ENCODE measurements around the gene JMJD8. TPM values are rescaled to one million over a fixed set of nuclear protein-coding genes. Genes with fewer than 3 reads are reported as not detected.

The JMJD8 gene
- polyA plus RNA-seq, 1 experiment = 91.8 TPM

DNA sequence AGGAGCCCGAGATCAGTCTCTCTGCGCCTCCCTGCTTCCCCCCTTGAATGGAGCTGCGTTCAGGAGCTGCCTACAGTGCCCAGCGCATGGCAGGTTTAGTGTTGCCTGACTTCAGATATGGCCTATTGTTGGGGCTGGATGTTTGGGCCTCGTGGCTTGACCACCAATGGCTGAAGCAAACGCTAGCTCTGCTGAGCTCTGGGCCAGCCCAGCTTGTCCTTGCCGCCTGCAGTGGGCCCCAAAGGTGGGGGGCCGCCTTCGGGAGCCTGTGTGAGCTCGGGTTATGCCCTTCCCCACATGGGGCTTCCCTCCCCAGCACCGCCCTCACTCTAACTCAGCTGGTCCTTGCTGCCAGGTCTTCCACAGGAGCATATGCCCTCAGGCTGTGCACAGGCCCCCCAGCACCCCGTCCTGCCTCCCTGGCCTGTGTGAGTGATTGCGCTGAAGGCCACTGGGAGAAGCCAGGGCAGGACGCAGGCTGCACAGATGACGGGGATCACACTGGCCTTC is 46.0 kb downstream of the JMJD8 start:
- Histone ChIP-seq H3K36me3 (ENCODE audit: control insufficient read depth, insufficient read depth, low read length) (peaks cover 8% of the 10 kb centered on the region), H3K4me3 (ENCODE audit: low read depth, low read length) (no peak overlapping the region), H3K27me3 (ENCODE audit: control insufficient read depth, insufficient read depth, low read length) (no peaks in the 10 kb centered on the region)
- TF ChIP-seq, protein P1, sequence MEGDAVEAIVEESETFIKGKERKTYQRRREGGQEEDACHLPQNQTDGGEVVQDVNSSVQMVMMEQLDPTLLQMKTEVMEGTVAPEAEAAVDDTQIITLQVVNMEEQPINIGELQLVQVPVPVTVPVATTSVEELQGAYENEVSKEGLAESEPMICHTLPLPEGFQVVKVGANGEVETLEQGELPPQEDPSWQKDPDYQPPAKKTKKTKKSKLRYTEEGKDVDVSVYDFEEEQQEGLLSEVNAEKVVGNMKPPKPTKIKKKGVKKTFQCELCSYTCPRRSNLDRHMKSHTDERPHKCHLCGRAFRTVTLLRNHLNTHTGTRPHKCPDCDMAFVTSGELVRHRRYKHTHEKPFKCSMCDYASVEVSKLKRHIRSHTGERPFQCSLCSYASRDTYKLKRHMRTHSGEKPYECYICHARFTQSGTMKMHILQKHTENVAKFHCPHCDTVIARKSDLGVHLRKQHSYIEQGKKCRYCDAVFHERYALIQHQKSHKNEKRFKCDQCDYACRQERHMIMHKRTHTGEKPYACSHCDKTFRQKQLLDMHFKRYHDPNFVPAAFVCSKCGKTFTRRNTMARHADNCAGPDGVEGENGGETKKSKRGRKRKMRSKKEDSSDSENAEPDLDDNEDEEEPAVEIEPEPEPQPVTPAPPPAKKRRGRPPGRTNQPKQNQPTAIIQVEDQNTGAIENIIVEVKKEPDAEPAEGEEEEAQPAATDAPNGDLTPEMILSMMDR (IDR thresholded peaks at IDR 0.05; ENCODE audit: insufficient read depth, low read depth, low read length) = no peak
- ChIA-PET POLR2A (no interaction called here), CTCF (interaction anchor here (1.3 kb wide), 1 partner anchor 74 kb away, joined by 3 read pairs; no protein-coding TSS in a partner anchor)
- no peak for DNase-seq (ENCODE audit: low read depth)

DNA sequence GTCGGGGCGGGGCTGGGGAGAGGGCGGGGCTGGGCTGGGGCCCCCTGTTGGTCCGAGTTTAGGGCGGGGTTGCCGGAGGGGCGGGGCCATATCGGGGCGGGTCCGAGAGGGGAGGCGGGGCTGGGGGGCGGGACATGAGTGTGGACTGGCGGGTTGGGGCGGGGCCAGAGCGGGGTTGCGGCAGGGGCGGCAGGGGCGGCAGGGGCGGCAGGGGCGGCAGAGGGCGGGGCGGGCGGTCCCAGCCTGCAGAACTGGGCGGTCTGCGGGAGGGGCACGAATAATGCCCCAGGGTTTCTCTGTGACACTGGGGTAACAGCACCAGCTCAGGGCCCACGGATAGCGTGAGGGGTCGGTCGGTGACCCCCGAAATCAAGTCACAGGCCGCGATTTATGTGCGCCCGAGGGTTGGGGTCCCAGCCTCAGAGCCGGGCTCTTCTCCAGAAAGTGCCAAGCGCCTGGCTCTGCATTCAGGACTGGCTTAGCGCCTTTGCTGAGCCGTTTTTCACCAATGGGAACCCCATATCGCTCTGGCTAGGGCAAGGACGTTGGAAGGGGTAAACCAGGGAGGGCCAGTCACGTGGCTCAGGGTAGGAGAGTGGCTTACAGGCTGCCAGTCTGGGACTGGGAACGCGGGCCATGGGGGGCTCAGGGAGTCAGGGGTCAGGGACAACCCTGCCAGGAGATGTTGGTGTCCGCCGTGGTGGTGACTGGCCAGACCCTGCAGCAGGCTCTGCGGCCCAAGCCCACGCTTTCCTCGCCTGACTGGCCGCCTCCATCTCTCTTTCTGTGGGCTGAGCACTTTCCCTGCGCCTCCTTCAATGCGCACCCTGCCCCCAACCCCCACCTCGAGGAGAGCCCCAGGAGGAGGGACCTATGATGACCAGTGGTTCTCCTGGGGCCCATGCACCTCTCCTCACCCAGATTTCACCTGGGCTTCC is 46.8 kb downstream of the JMJD8 start:
- CTCF ChIA-PET = no interaction called here
- DNase-seq (ENCODE audit: low read depth) = no peak
- Histone ChIP-seq H3K27me3 (ENCODE audit: control insufficient read depth, insufficient read depth, low read length) (no peaks in the 10 kb centered on the region), H3K36me3 (ENCODE audit: control insufficient read depth, insufficient read depth, low read length) (peaks cover 12% of the 10 kb centered on the region), H3K4me3 (ENCODE audit: low read depth, low read length) (peak overlapping the region; percentile 50)
- POLR2A ChIA-PET = no interaction called here
- TF ChIP-seq, protein P1 (IDR thresholded peaks at IDR 0.05; ENCODE audit: insufficient read depth, low read depth, low read length) = no peak

DNA sequence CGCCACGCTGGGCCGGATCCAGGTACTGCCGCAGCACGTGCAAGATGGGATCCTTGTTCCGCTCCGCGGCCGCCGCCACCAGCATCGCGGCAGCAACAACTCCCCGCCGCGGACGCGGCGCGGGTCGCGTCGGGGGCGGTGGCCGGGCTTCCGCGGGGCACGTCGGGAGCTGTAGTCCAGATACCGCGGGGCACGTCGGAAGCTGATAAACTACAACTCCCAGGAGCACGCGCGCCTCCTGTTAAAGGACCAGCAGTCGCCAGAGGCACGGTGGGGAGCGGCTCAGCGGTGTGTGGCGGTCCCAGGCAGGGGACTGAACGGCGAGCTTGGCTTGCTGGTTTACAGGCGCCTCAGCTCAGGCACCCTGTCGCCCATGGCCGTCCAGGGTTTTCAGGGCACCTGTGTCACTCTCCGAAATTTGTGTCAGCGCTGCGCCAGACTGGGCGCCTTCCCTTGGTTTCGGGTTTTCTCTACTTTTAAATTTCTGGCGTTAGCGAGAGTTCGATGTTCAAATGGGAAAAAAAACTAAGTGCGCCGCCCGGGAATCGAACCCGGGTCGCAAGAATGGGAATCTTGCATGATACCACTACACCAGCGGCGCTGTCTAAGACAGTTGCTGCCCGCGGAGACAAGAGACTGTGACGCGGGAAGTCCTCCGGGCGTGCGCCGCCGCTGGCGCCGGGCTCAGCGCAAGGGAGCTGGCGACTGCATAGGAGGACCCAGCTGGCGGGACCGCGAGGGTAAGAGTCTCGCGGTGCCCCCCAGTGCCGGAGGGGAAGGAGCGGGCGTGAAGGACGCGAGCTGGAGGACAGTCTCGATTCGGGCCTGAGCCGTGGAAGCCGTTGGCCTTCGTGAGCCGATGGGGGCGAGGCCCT is 47.7 kb downstream of the JMJD8 start, which contains the start of gene METTL26:
Gene METTL26, minus strand, starts transcription at position 100 of the 875 bp plus-strand sequence. Its CDS starts 15 bp downstream, at position 85.
- Histone ChIP-seq H3K4me3 (ENCODE audit: low read depth, low read length) (peak within 1 kb of the TSS; percentile 50), H3K27me3 (ENCODE audit: control insufficient read depth, insufficient read depth, low read length) (no peaks in the 10 kb centered on the region), H3K36me3 (ENCODE audit: control insufficient read depth, insufficient read depth, low read length) (peaks cover 12% of the 10 kb centered on the region)
- CTCF ChIA-PET = interaction anchor here (1.3 kb wide), 1 partner anchor 48 kb away, joined by 5 read pairs; no protein-coding TSS in a partner anchor
- POLR2A ChIA-PET = no interaction called here
- TF ChIP-seq, protein P1 (IDR thresholded peaks at IDR 0.05; ENCODE audit: insufficient read depth, low read depth, low read length) = no peak
- peak; percentile 59 for DNase-seq (ENCODE audit: low read depth)

DNA sequence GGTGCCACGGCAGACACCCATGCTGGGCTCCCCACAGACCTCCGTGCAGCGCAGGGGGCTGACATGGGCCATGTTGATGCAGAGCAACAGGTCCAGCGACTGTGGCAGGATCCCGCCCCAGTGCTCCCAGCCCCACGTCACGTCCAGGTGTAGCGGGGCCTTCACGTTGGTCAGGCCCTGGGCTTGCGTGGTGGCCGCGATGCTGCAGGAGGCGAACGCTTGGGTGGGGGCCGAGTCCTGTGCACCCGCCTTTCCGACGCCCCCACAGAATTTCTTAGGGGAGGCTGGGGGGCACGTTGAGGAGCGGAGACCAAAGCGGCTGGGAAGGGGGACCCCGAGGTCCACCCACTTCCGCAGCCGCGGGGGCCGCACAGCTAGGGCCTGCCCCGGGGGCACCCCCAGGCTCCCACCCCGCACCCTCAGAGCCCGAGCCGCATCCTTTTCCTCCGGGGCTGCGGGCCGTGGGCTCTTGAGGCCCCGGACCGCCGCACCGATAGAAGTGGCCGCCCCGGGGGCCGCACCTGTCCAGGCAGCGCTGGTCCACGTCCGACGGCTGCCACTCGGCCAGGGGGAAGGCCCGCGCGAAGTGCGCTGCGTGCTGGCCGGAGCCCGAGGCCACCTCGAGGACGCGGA is 48.4 kb downstream of the JMJD8 start:
- no peak for DNase-seq (ENCODE audit: low read depth)
- CTCF ChIA-PET = interaction anchor here (1.3 kb wide), 1 partner anchor 47 kb away, joined by 5 read pairs; no protein-coding TSS in a partner anchor
- Histone ChIP-seq H3K27me3 (ENCODE audit: control insufficient read depth, insufficient read depth, low read length) (no peaks in the 10 kb centered on the region), H3K36me3 (ENCODE audit: control insufficient read depth, insufficient read depth, low read length) (peaks cover 12% of the 10 kb centered on the region), H3K4me3 (ENCODE audit: low read depth, low read length) (peak overlapping the region; percentile 50)
- TF ChIP-seq, protein P1 (IDR thresholded peaks at IDR 0.05; ENCODE audit: insufficient read depth, low read depth, low read length) = no peak
- POLR2A ChIA-PET = interaction anchor here (0.5 kb wide), 1 partner anchor 8 kb away, joined by 3 read pairs; no protein-coding TSS in a partner anchor

Measured in BJ (cell line).